HL-60 (cell line): ENCODE results near the gene U2AF1L4.

Experiments used
- CTCF ChIP-seq: IDR thresholded peaks from one replicate; pipeline ENCODE4 v1.5.1; 2011; ENCODE audit warnings: low read length, control low read depth, inconsistent platforms; ENCODE audit not compliant: insufficient read depth
- POLR2AphosphoS5 ChIP-seq: IDR thresholded peaks from 2 replicates; pipeline ENCODE4 v1.6.1; 2012; ENCODE audit warnings: low read depth
- REST ChIP-seq: IDR thresholded peaks from 2 replicates; pipeline ENCODE4 v1.6.1; 2012; ENCODE audit warnings: low read depth; ENCODE audit not compliant: insufficient replicate concordance
- SPI1 ChIP-seq: IDR thresholded peaks from 2 replicates; pipeline ENCODE4 v1.6.1; 2012; ENCODE audit warnings: low read depth, mild to moderate bottlenecking, borderline replicate concordance

GRCh38 chr19:35742121-35742724, 3.0 kb downstream of the U2AF1L4 start, which contains the start of gene IGFLR1:
- TF ChIP-seq CTCF (no peak), REST (no peak), SPI1 (peak; percentile 57; the same call in 1 of the 2 replicates), POLR2AphosphoS5 (peak; percentile 43; the same call in 1 of the 2 replicates)
